ENCODE data around the gene ASPSCR1. TPM values are rescaled to one million over a fixed set of nuclear protein-coding genes. Genes with fewer than 3 reads are reported as not detected.
A peak's percentile ranks its signal among the peaks of the same experiment; 100 is the strongest.

Gene ASPSCR1
- total RNA-seq, 1 donor from 2014 or later: 21.7 TPM

- no peak for DNase-seq
Measured at GRCh38 chr17:81960130-81960958, 17.1 kb upstream of the ASPSCR1 start.

DNA sequence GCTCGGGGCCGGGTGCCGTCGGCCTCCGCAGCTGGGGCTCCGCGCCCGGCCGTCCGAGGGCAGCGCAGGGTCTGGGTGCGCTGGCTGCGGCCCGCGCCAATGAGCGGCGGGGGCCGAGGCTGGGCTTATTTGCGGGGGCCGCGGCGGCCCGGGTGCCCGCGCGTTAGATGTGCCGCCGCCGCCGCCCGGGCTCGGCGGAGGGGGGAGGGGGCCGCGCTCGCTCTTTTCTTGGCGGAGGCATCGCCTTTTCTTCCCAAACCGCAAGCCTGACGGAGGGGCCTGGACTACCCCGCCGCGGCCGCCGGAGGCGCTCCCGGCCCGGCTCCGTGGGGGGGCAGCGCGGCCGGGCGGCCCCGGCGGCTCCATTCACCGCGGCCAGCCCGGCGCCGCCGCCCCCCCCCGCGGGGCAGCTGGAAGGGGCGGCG, 16.3 kb upstream of the ASPSCR1 start, which contains the start of gene NOTUM:
Gene NOTUM, minus strand, starts transcription at position 101 of the 425 bp plus-strand sequence. CDS start 278 bp downstream, outside the sequence.
- peak; percentile 59 for DNase-seq

GRCh38 chr17:81961521-81962498, 15.6 kb upstream of the ASPSCR1 start:
- no peak for DNase-seq

GRCh38 chr17:81962499-81963441, 14.7 kb upstream of the ASPSCR1 start:
- peak; percentile 68 for DNase-seq

GRCh38 chr17:81964081-81964849, 13.2 kb upstream of the ASPSCR1 start:
- no peak for DNase-seq

DNA sequence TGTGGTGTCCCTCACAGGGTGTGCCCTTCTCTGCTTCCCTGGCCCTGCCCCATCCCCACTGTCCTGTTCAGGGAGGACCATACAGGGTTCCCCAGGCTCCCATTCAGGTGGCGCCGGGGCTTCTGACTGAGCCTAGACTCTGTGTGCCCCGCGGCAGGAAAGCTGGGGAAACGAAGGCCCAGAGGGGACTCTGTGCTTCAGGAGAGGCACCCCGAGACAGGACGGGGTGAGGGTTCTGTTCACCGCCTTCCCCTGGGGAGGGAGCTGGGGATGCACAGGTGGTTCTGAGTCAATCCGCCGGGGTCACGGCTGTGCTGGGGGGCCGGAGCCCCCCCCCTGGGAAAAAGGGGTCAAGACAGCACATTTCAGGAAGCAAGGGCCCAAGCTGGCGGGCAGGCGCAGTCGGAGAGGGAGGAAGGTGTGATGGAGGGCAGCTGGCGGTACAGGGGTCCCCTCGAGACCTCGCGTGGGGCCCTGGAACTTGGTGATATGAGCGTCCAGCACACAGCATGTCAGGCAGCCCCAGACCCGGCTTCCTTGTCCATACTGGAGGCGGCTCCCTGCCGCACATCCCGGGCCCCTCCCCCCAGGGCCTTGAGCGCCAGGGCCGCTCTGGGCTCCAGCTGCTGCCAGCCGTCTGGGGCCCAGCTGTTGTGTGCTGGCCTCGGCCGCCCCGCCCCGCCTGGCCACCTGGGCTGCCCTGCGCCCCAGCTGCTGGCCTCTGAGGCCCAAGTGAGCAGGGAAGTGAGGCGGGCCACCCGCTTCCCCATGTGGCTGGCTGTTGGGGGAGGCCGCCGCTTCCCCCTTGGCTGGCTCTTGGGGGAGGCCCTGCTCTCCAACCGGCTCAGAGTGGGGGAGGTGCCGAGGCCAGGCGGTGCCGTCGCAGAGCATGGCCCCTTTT, 10.8 kb upstream of the ASPSCR1 start:
- peak; percentile 95 for DNase-seq

DNA sequence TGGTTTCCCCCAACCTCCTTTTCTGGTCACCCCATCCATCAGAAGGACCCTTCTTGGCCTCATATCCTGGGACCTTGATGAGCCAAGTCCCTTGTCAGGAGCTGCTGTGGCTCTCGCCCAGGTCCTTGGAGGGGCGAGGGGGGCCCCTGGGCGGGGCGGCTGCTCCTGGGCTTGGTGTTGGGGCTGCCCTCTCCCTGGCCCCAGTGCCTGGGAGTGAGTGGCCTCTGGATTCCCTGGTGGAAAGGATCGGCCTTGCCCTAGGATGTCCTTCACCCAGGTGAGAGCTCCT, 10.2 kb upstream of the ASPSCR1 start:
- no peak for DNase-seq

DNA sequence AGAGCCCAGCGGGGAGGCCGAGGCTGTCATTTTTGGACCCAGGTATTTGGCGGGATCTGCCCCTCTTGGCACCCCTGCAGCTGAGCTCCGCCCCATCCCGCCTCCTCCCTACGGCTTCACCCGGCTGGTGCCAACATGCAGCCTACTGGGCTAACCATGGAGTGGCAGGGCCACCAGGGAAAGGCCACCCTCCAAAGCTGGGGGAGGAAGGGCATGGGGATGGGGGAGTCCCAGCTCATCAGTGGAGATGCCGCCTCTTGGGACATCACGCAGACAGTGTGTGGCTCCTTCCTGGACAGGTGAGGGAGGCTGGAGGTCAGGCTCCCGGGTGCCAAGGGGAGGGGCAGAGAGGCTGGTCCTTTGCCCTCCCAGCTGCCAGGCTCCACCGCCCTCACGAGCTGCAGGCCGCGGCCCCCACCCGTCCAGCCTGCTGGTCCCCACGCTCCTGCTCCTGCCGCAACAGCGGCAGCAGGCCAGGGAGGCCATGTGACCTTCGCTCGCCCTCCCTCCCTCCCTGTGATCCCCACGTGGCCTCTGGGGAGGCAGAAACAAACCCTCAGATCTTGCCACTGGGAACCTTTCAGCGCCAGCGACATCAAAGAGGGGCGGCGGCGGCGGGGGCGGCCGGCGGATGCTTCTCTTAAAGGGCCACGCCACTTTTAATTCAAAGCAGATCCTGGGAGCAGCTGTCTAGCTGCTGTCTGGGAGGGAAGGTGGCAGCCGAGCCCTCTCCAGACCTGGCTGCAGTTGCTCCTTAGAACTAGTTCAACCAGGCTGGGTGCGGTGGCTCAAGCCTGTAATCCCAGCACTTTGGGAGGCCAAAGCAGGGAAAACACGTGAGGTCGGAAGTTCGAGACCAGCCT, 9.7 kb upstream of the ASPSCR1 start:
- DNase-seq: peak; percentile 94

DNA sequence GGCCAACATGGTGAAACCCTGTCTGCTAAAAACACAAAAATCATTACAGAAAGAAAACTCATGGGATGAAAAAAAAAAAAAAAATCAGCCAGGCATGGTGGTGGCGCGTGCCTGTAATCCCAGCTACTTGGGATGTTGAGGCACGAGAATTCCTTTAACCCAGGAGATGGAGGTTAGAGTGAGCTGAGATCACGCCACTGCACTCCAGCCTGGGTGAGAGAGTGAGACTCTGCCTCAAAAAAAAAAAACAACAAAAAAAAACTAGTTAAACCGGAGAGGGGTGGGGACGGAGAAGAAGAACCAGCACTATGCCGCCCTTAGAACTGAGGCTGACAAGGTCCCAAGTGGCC, 9.1 kb upstream of the ASPSCR1 start:
- DNase-seq: no peak

GRCh38 chr17:81968850-81969812, 8.3 kb upstream of the ASPSCR1 start:
- no peak for DNase-seq

- no peak for DNase-seq
Measured at GRCh38 chr17:81973432-81973831, 4.0 kb upstream of the ASPSCR1 start.

DNA sequence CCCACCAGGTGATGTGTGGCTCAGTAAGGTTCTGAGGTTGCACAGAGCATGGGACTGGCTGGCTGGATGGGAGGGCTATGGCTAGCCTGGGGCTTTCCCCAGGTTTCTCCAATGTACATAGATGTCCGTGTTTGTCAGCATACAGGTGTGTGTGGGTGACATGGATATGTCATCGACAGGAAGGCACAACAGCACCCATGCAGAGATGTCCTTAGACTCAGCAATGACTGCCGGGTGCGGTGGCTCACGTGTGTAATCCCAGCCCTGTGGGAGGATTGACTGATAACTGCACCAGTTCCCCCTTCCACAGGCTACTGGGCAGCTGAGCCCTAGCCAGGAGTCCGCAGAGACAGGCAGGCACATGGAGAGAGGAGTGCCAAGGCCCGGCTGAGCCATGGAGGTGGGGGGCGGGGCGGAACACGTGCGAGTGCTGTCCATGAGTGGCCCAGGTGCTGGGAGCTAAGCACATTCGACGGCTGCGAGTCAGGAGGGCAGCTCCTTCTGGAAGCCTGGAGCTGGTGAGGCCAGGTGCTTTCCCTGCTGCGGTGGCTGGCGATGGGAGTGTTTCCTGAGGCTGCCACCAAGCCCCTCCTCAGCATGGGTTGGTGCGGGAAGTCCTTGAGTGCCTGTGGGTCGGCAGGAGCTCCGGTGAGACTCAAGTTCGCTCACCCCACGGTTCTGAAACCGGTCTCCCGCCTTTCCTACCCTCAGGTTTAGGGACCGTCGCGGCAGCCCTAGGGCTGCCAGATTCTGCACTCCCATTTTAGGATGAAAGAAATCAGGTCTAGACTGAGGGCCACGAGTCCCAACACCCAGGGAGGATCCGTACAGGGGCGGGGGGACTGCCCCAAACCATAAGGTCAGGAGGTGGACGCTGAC, 858 bp upstream of the ASPSCR1 start:
- DNase-seq: peak; percentile 23

- DNase-seq: no peak
Measured at GRCh38 chr17:81978524-81979298, 1.3 kb downstream of the ASPSCR1 start.

DNA sequence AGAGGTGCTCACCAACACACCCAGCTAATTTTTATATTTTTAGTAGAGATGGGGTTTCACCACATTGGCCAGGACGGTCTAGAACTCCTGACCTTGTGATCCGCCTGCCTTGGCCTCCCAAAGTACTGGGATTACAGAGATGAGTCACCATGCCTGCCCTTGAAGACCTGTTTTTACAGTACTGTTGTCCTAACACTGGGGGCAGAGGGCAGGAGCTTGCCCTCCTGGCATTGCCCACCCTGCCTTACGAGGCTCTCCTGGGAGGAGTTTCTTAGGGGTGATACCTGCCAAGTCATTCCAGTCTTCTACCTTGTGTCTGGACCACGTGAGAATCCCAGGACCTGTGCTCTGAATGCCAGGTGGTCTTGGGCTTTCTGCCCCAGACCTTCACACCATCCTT, 2.7 kb downstream of the ASPSCR1 start:
- DNase-seq: no peak

- DNase-seq: no peak
Measured at GRCh38 chr17:81980707-81981343, 3.4 kb downstream of the ASPSCR1 start.
